ENCODE measurements around the gene KRT37. TPM values are rescaled to one million over a fixed set of nuclear protein-coding genes. Genes with fewer than 3 reads are reported as not detected.
"Not testable (repeated sequence)": the region's sequence is repeated elsewhere in the genome, so short reads cannot be mapped to it uniquely, and the experiment has no call there.

KRT37 gene
- total RNA-seq, 1 donor from 2014 or later = not detected

GRCh38 chr17:41439375-41439774 lies 15.0 kb upstream of the KRT37 start:
- no peak for TF ChIP-seq CTCF (IDR thresholded peaks at IDR 0.05)
- Histone ChIP-seq H3K36me3 (no peaks in the 10 kb centered on the region), H3K27ac (no peak overlapping the region), H3K27me3 (ENCODE audit: low read depth) (peaks cover 6% of the 10 kb centered on the region), H3K4me1 (no peaks in the 10 kb centered on the region), H3K4me3 (no peak overlapping the region), H3K9me3 (no peaks in the 10 kb centered on the region)
- intact Hi-C loops (cut with DNase I) = no loop called here
- ATAC-seq (no peak), DNase-seq (no peak)

- no peak for TF ChIP-seq CTCF (IDR thresholded peaks at IDR 0.05)
Observed at GRCh38 chr17:41437769-41438168, 13.4 kb upstream of the KRT37 start.

GRCh38 chr17:41437254-41437653 lies 12.9 kb upstream of the KRT37 start:
- Histone ChIP-seq H3K4me1 (no peaks in the 10 kb centered on the region), H3K4me3 (no peak overlapping the region), H3K36me3 (no peaks in the 10 kb centered on the region), H3K9me3 (no peaks in the 10 kb centered on the region), H3K27ac (no peak overlapping the region), H3K27me3 (ENCODE audit: low read depth) (no peaks in the 10 kb centered on the region)
- no peak for DNase-seq
- no peak for TF ChIP-seq CTCF (IDR thresholded peaks at IDR 0.05)
- intact Hi-C loops (cut with DNase I) = no loop called here
- ATAC-seq = no peak

More at GRCh38 chr17:41437769-41438168, 13.4 kb upstream of the KRT37 start:
- Histone ChIP-seq H3K4me1 (no peaks in the 10 kb centered on the region), H3K27me3 (ENCODE audit: low read depth) (peaks cover 1% of the 10 kb centered on the region), H3K36me3 (no peaks in the 10 kb centered on the region), H3K9me3 (no peaks in the 10 kb centered on the region), H3K27ac (no peak overlapping the region), H3K4me3 (no peak overlapping the region)
- DNase-seq = no peak
- intact Hi-C loops (cut with DNase I) = no loop called here
- ATAC-seq = no peak

- DNase-seq (no peak), ATAC-seq (no peak)
- H3K27ac ChIP-seq = no peak overlapping the region
- no peaks in the 10 kb centered on the region for H3K27me3 ChIP-seq (ENCODE audit: low read depth)
- no peaks in the 10 kb centered on the region for H3K36me3 ChIP-seq
- H3K4me3 ChIP-seq = no peak overlapping the region
- intact Hi-C loops (cut with DNase I) = no loop called here
- H3K4me1 ChIP-seq = no peaks in the 10 kb centered on the region
- H3K9me3 ChIP-seq = no peaks in the 10 kb centered on the region
- no peak for TF ChIP-seq CTCF (IDR thresholded peaks at IDR 0.05)
Observed at GRCh38 chr17:41434415-41434814, 10.0 kb upstream of the KRT37 start.

GRCh38 chr17:41434005-41434404 lies 9.6 kb upstream of the KRT37 start:
- no peak for TF ChIP-seq CTCF (IDR thresholded peaks at IDR 0.05)
- no peaks in the 10 kb centered on the region for H3K27me3 ChIP-seq (ENCODE audit: low read depth)
- H3K9me3 ChIP-seq = no peaks in the 10 kb centered on the region
- DNase-seq = no peak
- H3K27ac ChIP-seq = no peak overlapping the region
- no peaks in the 10 kb centered on the region for H3K36me3 ChIP-seq
- H3K4me1 ChIP-seq = no peaks in the 10 kb centered on the region
- ATAC-seq = no peak
- H3K4me3 ChIP-seq = no peak overlapping the region
- intact Hi-C loops (cut with DNase I) = no loop called here

- H3K4me3 ChIP-seq = no peak overlapping the region
- DNase-seq (no peak), ATAC-seq (no peak)
- no peaks in the 10 kb centered on the region for H3K4me1 ChIP-seq
- H3K27me3 ChIP-seq (ENCODE audit: low read depth) = no peaks in the 10 kb centered on the region
- no peaks in the 10 kb centered on the region for H3K9me3 ChIP-seq
- intact Hi-C loops (cut with DNase I) = no loop called here
- no peak overlapping the region for H3K27ac ChIP-seq
- TF ChIP-seq CTCF (IDR thresholded peaks at IDR 0.05) = no peak
- no peaks in the 10 kb centered on the region for H3K36me3 ChIP-seq
Observed at GRCh38 chr17:41433586-41433985, 9.2 kb upstream of the KRT37 start.

GRCh38 chr17:41430376-41430775 lies 6.0 kb upstream of the KRT37 start:
- DNase-seq; H3K27me3 ChIP-seq (ENCODE audit: low read depth); H3K36me3 ChIP-seq; intact Hi-C loops (cut with DNase I); H3K4me3 ChIP-seq; H3K27ac ChIP-seq; ATAC-seq; H3K4me1 ChIP-seq; H3K9me3 ChIP-seq: not testable (repeated sequence)

Measured in lower lobe of right lung (tissue), 2 donors.